BE2C (cell line): ENCODE data around the gene MVB12B.

ENCODE experiments used
- DNase-seq: peaks from one replicate; pipeline ENCODE4 v3.0.0-alpha.2; 2020
- H3K27me3 ChIP-seq: fragments of 250-450 bp; sonication (Bioruptor Pico); 2 replicates; pipeline ENCODE4 v1.5.1; 2020; ENCODE audit warnings: mild to moderate bottlenecking
- H3K36me3 ChIP-seq: fragments of 250-450 bp; sonication (Bioruptor Pico); 2 replicates; pipeline ENCODE4 v1.5.1; 2020; ENCODE audit warnings: mild to moderate bottlenecking
- H3K4me1 ChIP-seq: fragments of 250-450 bp; sonication (Bioruptor Pico); 2 replicates; pipeline ENCODE4 v1.5.1; 2020
- H3K4me3 ChIP-seq: 2 replicates; pipeline ENCODE4 v1.5.1; 2011; ENCODE audit warnings: low read depth, low read length
- H3K9me3 ChIP-seq: fragments of 250-450 bp; sonication (Bioruptor Pico); 2 replicates; pipeline ENCODE4 v1.5.1; 2020
- TF ChIP-seq, protein P1 (sequence below): IDR thresholded peaks from 2 replicates; pipeline ENCODE4 v1.5.1; 2012; ENCODE audit warnings: mild to moderate bottlenecking, low read depth, low read length

MVB12B gene

DNA sequence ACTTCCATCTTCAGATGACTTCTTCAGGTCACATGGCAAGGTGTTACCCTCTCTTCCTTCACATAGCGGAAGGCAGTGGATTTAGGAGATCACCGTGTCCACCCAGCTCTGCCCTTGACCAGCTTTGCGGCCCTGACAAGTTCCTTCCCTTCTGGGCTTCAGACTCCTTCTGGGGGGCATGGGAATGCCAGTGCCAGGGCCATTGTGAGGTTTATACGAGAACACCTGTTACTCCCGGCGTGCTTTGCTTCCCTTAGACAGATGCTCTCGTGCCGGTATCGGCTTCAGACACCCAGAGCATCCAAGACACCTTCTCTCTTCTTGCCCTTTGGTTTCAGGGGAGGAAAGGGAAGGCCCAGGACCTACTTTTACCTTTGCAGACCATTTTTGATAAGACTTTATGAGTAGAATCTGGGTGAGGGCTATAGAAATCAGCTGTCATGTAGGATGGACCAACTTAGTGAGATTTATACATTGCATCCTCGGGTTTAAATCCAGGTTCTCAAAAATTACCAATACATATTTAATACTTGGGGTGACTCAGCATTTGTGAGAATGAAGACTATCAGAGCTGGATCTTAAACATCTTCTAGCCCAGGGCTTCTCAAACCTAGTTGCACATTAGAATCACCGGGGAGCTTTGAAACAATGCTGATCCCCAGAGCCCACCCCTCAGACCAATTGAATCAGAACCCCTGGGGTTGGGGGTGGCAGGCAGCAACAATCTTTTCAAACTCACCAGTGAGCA is 138.2 kb downstream of the MVB12B start:
- H3K27me3 ChIP-seq = no peaks in the 10 kb centered on the region
- TF ChIP-seq, protein P1, sequence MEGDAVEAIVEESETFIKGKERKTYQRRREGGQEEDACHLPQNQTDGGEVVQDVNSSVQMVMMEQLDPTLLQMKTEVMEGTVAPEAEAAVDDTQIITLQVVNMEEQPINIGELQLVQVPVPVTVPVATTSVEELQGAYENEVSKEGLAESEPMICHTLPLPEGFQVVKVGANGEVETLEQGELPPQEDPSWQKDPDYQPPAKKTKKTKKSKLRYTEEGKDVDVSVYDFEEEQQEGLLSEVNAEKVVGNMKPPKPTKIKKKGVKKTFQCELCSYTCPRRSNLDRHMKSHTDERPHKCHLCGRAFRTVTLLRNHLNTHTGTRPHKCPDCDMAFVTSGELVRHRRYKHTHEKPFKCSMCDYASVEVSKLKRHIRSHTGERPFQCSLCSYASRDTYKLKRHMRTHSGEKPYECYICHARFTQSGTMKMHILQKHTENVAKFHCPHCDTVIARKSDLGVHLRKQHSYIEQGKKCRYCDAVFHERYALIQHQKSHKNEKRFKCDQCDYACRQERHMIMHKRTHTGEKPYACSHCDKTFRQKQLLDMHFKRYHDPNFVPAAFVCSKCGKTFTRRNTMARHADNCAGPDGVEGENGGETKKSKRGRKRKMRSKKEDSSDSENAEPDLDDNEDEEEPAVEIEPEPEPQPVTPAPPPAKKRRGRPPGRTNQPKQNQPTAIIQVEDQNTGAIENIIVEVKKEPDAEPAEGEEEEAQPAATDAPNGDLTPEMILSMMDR = no peak
- no peak overlapping the region for H3K4me3 ChIP-seq
- H3K4me1 ChIP-seq = no peaks in the 10 kb centered on the region
- DNase-seq = no peak
- no peaks in the 10 kb centered on the region for H3K9me3 ChIP-seq
- no peaks in the 10 kb centered on the region for H3K36me3 ChIP-seq

DNA sequence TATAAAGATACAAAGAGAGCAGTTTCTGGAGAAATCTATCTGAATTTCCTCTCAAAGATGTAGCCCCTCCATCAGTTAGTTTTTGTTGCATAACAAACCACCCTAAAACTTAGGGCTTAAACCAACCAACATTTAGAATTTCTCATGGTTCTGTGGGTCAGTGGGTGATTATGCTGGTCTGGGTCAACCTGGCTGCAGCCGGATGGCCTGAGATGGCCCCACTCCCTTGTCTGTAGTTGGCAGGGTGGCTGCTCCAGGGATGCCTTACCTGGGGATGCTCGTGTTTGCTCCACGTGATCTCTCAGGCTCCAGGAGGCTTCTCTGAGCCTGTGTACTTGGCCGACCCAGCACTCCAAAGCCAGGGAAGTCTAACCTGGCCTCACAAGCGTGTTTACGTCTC is 139.3 kb downstream of the MVB12B start:
- Histone ChIP-seq H3K27me3 (no peaks in the 10 kb centered on the region), H3K9me3 (no peaks in the 10 kb centered on the region), H3K4me3 (no peak overlapping the region), H3K4me1 (no peaks in the 10 kb centered on the region), H3K36me3 (no peaks in the 10 kb centered on the region)
- TF ChIP-seq, protein P1 = no peak
- DNase-seq = no peak

DNA sequence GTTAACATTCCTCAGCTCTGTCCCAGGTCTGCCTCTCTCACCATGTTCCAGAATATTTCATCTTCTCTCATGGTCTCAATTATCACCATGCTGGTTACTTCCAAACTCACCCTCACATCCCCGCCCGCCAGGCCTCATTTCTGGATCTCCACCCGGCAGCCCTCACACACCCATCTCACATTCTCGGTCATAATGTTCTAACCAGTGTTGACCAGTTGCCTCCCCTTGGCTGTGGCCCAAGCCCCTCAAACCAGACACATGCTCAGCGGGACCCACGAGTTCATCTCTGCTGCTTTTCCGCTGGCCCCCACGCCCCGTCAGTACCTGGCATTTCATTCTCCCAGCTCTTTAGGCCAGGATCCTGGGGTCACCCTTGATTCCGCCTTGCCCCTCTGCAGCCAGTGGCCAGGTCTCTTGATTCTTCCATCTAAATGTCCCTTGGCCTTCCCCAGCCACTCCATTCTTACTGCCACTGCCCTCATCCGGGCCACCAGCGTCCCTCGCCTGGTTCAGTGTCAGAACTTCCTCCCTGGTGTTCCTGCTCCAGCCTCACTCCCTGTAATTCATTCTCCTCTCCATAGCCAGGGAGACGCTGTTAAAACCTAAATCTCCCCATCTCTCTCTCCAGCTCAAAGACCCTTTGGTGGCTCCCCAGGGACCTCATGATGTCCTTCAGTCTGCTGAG is 141.7 kb downstream of the MVB12B start:
- TF ChIP-seq, protein P1 = no peak
- no peak for DNase-seq

DNA sequence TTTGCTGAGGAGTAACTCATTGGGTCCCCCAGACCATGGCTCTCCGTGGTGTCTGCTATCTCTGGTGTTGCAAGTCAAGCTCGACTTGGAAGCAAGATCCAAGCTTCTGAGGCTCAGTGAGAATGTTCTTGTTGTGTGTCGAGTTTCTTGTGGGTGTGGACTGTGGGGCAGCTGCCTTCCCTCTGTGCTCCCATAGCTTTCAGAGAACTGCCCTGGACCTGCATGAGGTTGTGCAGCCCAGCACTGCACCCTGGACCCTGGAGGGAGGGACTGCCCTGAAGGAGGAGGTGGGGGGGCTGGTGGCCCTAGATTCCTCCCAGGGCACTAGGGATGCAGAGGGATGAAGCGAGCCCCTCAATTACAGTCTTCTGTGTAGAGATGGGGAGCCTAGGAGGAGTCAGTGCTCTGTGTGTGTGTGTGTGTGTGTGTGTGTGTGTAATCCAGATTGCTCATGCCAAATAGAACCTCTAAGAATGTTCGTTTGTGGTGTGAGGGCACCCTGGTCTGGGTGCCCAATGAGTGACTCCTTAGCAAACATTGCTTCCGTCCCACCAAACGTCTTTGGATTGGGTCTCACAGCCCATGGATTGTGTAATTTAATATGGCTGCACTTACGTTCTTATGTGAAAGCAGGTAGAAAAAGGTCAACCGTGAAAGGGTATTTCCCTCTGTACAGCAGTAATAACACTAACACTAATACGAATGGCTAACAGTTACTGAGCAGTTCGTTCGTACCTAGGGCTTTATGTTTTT is 143.8 kb downstream of the MVB12B start:
- Histone ChIP-seq H3K4me3 (no peak overlapping the region), H3K27me3 (no peaks in the 10 kb centered on the region), H3K36me3 (no peaks in the 10 kb centered on the region), H3K4me1 (no peaks in the 10 kb centered on the region), H3K9me3 (no peaks in the 10 kb centered on the region)
- TF ChIP-seq, protein P1 = no peak
- DNase-seq = no peak

More for the DNA sequence above, 141.7 kb downstream of the MVB12B start:
- no peak overlapping the region for H3K4me3 ChIP-seq
- no peaks in the 10 kb centered on the region for H3K9me3 ChIP-seq
- no peaks in the 10 kb centered on the region for H3K27me3 ChIP-seq
- no peaks in the 10 kb centered on the region for H3K36me3 ChIP-seq
- H3K4me1 ChIP-seq = no peaks in the 10 kb centered on the region

DNA sequence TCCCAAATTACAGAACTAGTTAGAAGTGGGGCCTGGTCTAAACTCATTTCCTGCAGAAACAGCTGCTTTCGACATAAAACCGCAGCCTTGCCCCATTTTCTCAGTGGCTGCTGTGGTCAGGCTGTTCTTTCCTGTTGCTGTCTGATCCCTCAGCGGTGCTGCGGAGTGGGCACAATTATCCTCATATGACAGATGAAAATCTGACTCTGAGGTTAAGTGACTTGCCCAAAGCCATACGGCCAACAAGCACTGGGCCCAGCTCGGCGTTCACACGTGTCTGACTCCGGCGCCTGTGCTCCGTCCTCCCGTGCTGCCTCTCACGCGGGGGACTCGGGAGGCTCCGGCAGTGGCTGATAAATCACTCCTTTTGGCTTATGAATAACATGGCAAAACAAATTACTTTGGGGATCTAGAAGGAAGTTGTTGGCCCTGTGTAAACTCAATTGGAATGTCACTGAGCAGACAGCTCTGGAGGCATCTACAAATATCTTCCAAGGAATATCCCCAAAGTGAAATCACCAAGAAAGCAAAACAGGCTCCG is 144.5 kb downstream of the MVB12B start:
- H3K4me1 ChIP-seq = no peaks in the 10 kb centered on the region
- no peak for DNase-seq

More for the DNA sequence above, 144.5 kb downstream of the MVB12B start:
- H3K27me3 ChIP-seq = no peaks in the 10 kb centered on the region
- H3K4me3 ChIP-seq = no peak overlapping the region
- TF ChIP-seq, protein P1 = no peak
- H3K36me3 ChIP-seq = no peaks in the 10 kb centered on the region
- H3K9me3 ChIP-seq = no peaks in the 10 kb centered on the region
